Central memory CD4-positive, alpha-beta T cell (primary cell): ENCODE results near the gene KRT16.
"Not testable (repeated sequence)": the region's sequence is repeated elsewhere in the genome, so short reads cannot be mapped to it uniquely, and the experiment has no call there.

Source experiments
- DNase-seq: peaks from one replicate; pipeline ENCODE4 v3.0.0; 2022

The KRT16 gene

GRCh38 chr17:41626914-41627295 is 14.3 kb upstream of the KRT16 start:
- DNase-seq = not testable (repeated sequence)

GRCh38 chr17:41626028-41626913 is 13.7 kb upstream of the KRT16 start:
- not testable (repeated sequence) for DNase-seq

- no peak for DNase-seq
Measured at GRCh38 chr17:41625602-41626001, 13.0 kb upstream of the KRT16 start.

GRCh38 chr17:41624208-41625101 is 11.9 kb upstream of the KRT16 start, which contains the start of gene KRT17:
TSS of gene KRT17 (minus strand) at chr17:41624575. CDS start at chr17:41624509, 66 bp downstream.
- DNase-seq = no peak

DNA sequence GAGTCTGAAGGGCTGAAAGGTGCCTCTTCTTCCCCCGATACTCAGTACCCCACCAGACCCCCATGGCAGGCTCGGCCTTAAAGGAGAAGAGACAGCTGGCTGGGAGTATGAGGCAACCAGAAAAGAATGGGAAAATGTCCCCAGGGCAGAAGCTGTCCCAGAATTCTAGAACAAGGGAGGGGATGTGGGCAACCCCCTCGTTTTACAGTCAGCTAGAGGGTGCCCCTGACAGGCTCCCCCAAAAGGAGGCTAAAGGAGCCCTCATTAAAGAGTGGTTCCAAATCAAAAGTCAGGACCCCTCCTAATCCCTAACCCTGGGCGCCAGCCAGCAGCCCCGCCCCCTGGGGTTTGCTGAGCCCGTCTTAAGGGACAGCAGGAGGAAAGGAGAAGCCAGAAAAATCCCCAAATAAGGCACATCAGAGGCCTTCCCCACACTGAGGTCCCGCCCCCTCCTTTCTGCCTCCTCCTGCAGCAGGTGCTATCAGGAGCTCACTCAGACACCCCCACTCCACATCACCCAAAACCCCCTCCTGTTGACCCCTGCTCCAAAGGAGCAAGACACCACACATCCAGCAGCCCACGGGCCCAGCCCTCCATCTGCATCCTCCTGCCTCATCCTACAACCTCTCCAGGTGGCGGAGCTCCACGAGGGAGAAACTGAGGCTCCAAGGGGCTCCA is 10.8 kb upstream of the KRT16 start:
- not testable (repeated sequence) for DNase-seq

GRCh38 chr17:41622340-41623183 is 10.0 kb upstream of the KRT16 start:
- DNase-seq = not testable (repeated sequence)

- DNase-seq = no peak
Measured at GRCh38 chr17:41621916-41622315, 9.3 kb upstream of the KRT16 start.

DNA sequence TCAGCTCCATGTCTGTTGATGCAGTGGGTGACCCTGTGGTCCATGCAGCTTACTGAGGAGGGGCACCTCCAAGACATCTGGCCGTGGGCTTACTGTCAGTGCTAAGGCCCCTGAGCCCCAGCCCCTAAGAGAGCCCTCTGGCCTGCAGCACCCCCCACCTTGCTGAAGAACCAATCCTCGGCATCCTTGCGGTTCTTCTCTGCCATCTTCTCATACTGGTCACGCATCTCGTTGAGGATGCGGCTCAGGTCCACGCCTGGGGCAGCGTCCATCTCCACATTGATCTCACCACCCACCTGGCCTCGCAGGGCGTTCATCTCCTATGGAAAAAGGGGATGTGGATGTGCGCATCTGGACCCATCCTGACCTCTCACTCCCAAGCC is 8.9 kb upstream of the KRT16 start:
- DNase-seq = not testable (repeated sequence)

DNA sequence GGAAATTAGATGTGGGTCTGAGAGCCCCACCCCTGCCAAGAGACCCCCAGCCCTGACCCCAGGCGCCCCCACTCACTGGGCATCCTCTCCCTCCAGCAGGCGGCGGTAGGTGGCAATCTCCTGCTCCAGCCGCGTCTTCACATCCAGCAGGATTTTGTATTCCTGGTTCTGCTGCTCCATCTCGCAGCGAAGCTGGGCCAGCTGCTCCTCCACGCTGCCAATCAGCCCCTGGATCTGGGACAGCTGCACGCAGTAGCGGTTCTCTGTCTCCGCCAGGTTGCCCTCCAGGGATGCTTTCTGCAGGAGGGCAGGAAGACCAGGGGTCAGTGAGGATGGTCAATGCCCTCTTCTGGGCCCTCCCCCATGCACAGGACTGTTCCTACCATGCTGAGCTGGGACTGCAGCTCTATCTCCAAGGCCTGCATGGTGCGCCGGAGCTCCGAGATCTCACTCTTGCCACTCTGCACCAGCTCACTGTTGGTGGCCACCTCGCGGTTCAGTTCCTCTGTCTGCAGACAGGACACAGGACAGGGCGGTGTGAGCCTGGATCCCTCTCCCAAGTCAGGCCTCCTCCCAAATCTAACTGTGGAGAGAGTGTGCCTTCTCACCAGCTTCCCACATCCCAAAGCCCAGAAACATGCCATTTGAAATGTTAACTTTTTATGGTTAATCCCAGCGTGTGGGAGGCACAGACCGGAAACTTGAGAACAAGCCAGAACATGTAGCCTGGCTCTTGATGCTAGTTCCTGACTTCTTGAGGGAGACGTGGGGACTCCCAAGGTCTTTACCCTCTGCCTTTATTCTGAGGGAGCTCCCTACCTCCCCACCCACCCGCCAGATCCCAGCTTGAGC is 8.2 kb upstream of the KRT16 start:
- no peak for DNase-seq

DNA sequence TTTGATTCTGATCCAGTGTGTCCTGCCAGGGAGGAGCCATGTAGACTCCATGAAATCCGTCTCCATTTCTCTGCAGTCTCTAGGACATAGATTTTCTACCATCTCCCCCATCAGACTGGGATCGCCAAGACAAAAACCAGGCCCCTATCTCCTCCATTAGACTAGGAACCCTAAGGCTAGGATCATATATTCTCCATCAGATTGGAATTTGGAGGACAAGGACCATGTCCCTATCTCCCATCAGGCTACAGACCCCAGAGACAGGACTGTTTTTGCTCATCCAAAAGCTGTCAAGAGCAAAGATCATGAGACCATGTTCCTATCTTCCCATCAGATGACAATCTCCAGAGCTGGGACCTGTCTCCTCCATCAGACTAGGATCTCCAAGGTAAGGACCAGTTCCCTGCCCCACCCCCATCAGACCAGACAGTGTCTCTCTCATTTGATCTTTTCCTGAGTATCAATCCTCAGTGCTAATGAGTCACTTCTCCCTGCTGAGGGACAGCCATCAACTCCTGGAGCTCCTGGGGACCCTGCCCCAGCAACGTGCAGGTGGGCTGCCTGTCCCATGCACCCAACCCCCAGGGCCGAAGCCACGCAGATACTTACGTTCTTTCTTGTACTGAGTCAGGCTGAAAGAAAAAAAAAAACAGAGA is 7.5 kb upstream of the KRT16 start:
- not testable (repeated sequence) for DNase-seq

- DNase-seq = no peak
Measured at GRCh38 chr17:41619036-41619926, 6.7 kb upstream of the KRT16 start.

GRCh38 chr17:41618341-41619035 is 5.9 kb upstream of the KRT16 start:
- no peak for DNase-seq

DNA sequence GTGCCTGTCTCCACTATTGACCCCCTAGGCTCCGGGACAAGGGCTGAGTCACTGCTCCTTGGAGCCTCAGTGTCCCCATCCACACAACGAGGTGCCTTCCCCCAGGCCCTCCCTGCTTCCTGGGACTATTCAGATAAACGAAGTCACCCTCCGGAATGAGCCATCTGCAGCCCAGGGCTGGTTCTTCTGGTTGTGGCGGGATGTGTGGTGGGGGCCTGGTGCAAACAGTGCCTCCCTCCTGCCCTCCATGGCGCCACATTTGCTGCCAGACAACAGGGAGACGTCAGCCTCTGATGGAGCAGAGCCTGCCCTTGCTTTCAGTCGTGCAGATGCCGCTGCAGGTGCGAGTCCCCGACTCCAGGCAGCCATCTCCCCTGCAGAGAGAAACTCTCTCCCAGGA is 5.1 kb upstream of the KRT16 start:
- DNase-seq = no peak

DNA sequence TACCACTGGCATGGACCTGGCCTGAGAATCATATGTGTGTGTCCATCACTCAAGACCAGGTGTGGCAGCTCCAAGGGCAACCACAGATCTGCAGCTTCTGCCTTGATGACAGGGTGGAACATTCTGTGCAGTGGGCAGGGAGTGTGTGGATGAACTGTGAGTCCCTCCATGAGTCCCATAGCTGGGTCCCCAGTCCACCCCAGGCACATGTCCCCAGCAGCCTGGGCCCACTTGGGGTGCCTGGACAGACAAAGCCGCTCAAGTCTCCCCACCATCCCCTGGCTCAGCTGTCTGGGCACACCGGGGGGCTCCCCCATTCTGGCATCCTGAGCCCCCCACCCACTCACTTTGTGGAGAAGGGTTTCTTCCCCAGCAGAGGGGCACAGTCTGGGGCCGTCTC is 4.6 kb upstream of the KRT16 start:
- no peak for DNase-seq

DNA sequence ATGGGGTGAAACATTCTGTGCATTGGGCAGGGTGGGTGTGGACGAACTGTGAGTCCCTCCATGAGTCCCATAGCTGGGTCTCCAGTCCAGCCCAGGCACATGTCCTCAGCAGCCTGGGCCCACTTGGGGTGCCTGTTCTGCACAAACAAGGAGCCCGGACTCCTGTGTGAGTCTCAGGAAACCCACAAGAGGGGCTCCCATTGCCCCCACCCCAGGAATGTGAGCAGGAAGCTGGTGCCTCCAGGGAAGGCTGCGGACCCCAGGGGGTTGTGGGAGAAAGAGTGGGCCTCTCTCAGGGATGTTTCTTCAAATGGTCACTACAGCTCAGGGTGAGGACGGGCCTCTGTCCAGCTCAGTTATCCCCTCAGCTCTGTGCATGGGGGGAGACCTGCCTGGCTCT is 3.9 kb upstream of the KRT16 start:
- not testable (repeated sequence) for DNase-seq

GRCh38 chr17:41615454-41615853 is 2.9 kb upstream of the KRT16 start:
- no peak for DNase-seq

DNA sequence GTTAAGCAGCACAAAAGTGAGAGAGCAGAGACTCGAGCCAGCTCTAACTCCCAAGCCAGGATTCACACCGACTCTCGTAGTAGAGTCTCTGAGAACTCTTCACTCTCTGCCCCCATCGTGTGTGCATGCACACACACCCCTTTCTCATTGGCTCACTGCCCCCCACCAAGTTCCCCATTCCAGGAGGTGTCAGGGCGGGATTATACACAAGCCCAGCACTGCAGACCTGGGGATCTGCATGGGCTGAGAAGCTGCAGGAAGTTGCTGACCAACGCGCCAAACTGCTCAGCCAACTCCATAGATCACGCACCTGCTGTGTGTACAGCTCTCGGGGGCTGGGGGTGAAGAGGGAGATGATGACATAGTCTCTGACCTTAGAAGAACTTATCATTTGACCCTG is 2.2 kb upstream of the KRT16 start:
- DNase-seq = not testable (repeated sequence)

DNA sequence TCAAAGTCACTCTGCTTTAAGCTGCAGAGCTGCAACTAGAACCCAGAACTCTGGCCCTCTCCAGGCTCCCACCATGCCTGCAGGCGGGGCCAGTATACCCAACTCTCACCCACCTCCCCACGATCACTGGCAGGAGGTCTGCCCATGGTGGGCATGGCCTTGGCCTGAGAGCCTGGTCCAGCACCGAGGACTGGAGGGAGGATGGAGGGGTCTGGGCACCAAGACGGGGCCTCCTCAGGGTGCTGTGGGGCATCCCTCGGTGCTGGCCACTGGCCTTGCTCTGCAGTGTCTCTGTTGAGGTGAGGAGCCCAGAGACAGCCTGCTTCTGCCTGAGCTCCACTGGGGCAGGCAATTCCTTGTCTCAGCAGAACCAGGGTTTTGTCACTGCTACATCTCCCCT is 1.5 kb upstream of the KRT16 start:
- no peak for DNase-seq
